ES-I3 (cell line): ENCODE measurements around the gene GOLGA6L4.
"Not testable (repeated sequence)": the region's sequence is repeated elsewhere in the genome, so short reads cannot be mapped to it uniquely, and the experiment has no call there.

Source experiments
- H3K36me3 ChIP-seq: 2 replicates; pipeline ENCODE4 v1.6.1; 2013; ENCODE audit warnings: mild to moderate bottlenecking, low read length, control low read depth, moderate library complexity; ENCODE audit not compliant: insufficient read depth
- H3K4me1 ChIP-seq: 2 replicates; pipeline ENCODE4 v1.6.1; 2013; ENCODE audit warnings: mild to moderate bottlenecking, control low read depth, low read length; ENCODE audit not compliant: insufficient read depth
- H3K9ac ChIP-seq: 2 replicates; pipeline ENCODE4 v1.6.1; 2013; ENCODE audit warnings: low read depth, mild to moderate bottlenecking, low read length, moderate library complexity
- H3K9me3 ChIP-seq: 2 replicates; pipeline ENCODE4 v1.6.1; 2013; ENCODE audit warnings: mild to moderate bottlenecking, low read length, moderate library complexity; ENCODE audit not compliant: control insufficient read depth, insufficient read depth

The GOLGA6L4 gene, protein sequence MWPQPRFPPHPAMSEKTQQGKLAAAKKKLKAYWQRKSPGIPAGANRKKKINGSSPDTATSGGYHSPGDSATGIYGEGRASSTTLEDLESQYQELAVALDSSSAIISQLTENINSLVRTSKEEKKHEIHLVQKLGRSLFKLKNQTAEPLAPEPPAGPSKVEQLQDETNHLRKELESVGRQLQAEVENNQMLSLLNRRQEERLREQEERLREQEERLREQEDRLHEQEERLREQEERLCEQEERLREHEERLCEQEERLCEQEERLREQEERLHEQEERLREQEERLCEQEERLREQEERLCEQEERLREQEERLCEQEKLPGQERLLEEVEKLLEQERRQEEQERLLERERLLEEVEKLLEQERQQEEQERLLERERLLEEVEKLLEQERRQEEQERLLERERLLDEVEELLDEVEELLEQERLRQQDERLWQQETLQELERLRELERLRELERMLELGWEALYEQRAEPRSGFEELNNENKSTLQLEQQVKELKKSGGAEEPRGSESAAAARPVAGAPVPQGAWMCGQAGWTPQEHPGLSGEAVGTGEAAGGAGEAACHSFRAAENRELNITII

DNA sequence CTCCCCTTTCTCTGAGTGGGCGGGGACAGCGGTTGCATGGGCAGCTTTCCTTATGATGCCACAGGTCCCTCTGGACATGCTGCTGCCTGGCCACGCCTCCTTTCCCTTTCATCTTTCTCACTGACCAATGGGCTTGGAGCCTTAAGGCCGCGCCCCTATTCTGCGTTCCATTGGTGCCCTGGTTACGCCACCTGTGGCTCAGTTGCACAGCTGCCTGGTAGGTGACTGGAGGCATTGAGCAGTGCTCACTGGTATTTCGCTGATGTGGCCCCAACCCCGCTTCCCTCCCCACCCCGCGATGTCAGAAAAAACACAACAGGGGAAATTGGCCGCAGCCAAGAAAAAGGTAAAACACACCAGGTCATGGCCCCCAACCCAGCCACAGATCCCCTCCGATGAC is at the start of gene GOLGA6L4:
Gene GOLGA6L4 (plus strand): TSS at position 201 of the 400 bp plus-strand sequence. CDS start 62 bp downstream, at position 263.
- H3K9ac ChIP-seq, H3K4me1 ChIP-seq, H3K9me3 ChIP-seq, H3K36me3 ChIP-seq: not testable (repeated sequence)

DNA sequence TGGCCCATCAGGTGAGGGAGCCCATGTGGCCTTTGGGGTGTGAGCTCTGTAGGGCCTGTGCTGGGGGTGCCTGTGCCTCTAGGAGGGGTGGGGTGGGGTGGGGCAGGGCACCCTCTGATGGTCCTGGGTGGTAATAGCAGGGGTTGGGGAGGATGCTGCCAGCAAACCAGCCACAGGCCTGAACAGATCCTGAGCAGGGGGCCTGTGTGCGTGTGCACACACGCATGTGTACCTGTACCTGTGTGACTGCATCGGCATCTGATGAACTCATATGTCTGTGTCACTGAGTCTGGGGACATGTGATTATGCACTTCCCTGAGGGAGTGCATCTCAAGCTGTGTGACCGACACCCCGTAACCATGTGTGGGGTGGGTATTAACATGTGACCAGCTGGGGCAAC is 42.6 kb upstream of the GOLGA6L4 start:
- not testable (repeated sequence) for H3K9me3 ChIP-seq, H3K36me3 ChIP-seq, H3K9ac ChIP-seq, H3K4me1 ChIP-seq

DNA sequence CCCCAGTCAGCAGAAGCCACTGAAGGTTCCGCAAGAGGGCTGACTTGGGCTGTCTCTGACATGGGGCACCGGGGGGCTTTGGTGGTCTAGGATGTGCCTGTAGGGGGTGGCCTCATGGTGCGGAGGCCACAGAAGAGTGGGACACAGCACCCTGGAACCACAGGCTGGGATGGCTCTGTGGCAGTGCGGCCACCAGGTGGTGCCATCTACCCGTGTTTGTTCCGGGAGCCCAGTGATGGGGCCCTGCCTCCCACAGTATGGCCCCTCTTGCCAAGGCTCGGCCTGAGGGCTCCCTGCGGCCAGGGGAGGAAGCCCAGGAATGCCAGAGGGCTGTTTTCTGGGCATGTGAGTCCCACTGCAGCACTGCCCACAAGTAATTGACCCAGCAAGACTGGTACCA is 40.0 kb upstream of the GOLGA6L4 start:
- H3K4me1 ChIP-seq, H3K9me3 ChIP-seq, H3K9ac ChIP-seq, H3K36me3 ChIP-seq: not testable (repeated sequence)

- H3K9me3 ChIP-seq, H3K4me1 ChIP-seq, H3K9ac ChIP-seq, H3K36me3 ChIP-seq: not testable (repeated sequence)
These were observed 38.9 kb upstream of the GOLGA6L4 start for GRCh38 chr15:84196530-84197188.

DNA sequence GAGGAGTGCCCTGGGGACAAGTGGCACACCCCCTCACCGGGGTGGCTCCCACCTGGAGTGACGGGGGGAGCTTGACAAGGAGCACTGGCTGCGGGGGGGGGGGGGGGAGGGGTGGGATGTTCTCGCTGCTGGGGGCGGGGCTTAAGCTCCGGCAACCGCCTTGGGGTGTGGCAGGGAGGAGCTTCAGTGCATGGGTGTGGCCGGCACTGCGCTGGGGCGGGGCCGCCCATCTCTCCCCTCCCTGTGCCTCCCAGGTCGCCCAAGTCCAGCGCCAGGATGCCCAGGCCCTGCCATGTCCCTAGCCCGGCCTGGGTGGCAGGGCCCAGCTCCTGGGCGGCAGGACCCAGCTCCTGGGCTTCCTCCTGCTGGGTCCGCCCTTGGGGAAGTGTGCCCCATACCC is 35.7 kb upstream of the GOLGA6L4 start:
- H3K36me3 ChIP-seq, H3K9me3 ChIP-seq, H3K9ac ChIP-seq, H3K4me1 ChIP-seq: not testable (repeated sequence)

DNA sequence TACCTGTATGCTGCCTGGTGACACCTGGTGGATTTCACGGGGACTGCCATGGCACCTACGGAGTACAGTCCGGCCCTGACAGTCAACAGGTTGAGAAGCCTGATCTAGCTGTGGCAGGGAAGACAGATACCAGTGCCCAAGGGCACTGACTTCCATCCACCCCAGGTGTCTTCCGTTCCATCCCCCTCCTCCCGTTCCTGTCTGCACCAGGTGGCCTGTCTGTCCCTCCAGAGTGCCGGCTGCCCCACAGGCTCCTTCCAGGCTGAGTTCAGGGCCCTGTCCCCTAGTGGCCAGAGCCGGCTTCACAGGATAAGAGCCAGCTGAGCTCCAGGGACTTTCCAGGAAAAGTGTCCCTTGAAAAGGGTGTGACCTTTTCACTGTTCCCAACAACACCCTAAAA is 10.9 kb downstream of the GOLGA6L4 start:
- H3K9ac ChIP-seq, H3K36me3 ChIP-seq, H3K9me3 ChIP-seq, H3K4me1 ChIP-seq: not testable (repeated sequence)
